IMR-90 (cell line): ENCODE results near the gene TBC1D22A. TPM values are rescaled to one million over a fixed set of nuclear protein-coding genes. Genes with fewer than 3 reads are reported as not detected.
A peak's percentile ranks its signal among the peaks of the same experiment; 100 is the strongest.

Source experiments
- ATAC-seq: fragments of 200-7000 bp; cut with Tn5 transposase; 2 replicates; pipeline ENCODE4 v1.9.1; 2020; ENCODE audit warnings: low read depth, mild to moderate bottlenecking, moderate library complexity
- BruUV-seq: library from RNA; stranded (reverse); fragments of 400-500 nt; replicated peaks from 2 replicates; lab custom pipeline; 2021; lab: Mats Ljungman, UMichigan
- CTCF ChIA-PET: fragments of 300-600 bp; formaldehyde crosslinking; extraction: SDS; loops from one replicate; lab custom pipeline; 2021; ENCODE audit warnings: antibody characterized with exemption; lab: Yijun Ruan, JAX
- POLR2A ChIA-PET: fragments of 300-600 bp; sonication (Branson Sonifier 250); formaldehyde crosslinking; loops from one replicate; lab custom pipeline; 2022; ENCODE audit warnings: antibody characterized with exemption; ENCODE audit not compliant: unreplicated experiment; lab: Charles Lee
- DNase-seq: peaks from one replicate; pipeline ENCODE4 v3.0.0; 2013
- H2AFZ ChIP-seq: replicated peaks from 2 replicates; pipeline ENCODE3; 2013; ENCODE audit warnings: low read length, mild to moderate bottlenecking; ENCODE audit not compliant: poor library complexity
- H2AK5ac ChIP-seq: 2 replicates; pipeline ENCODE4 v1.6.1; 2013; ENCODE audit warnings: low read depth, low read length, inconsistent platforms
- H2AK9ac ChIP-seq: replicated peaks from 2 replicates; pipeline ENCODE3; 2013; ENCODE audit warnings: mild to moderate bottlenecking, low read depth, low read length, moderate library complexity; ENCODE audit not compliant: poor library complexity
- H2BK120ac ChIP-seq: 2 replicates; pipeline ENCODE4 v1.6.1; 2013; ENCODE audit warnings: low read depth, low read length, inconsistent platforms
- H2BK15ac ChIP-seq: 3 replicates; pipeline ENCODE4 v1.6.1; 2013; ENCODE audit warnings: low read depth, low read length, inconsistent platforms
- H2BK20ac ChIP-seq: 2 replicates; pipeline ENCODE4 v1.6.1; 2013; ENCODE audit warnings: low read depth, mild to moderate bottlenecking, inconsistent platforms, low read length, moderate library complexity
- H2BK5ac ChIP-seq: 2 replicates; pipeline ENCODE4 v1.6.1; 2013; ENCODE audit warnings: mild to moderate bottlenecking, low read depth, low read length, inconsistent platforms; ENCODE audit not compliant: poor library complexity, severe bottlenecking
- H3K14ac ChIP-seq: replicated peaks from 2 replicates; pipeline ENCODE4 v1.6.1; 2013; ENCODE audit warnings: low read depth, low read length, inconsistent platforms
- H3K18ac ChIP-seq: 2 replicates; pipeline ENCODE4 v1.6.1; 2013; ENCODE audit warnings: low read depth, low read length, control low read depth
- H3K23ac ChIP-seq: 2 replicates; pipeline ENCODE4 v1.6.1; 2013; ENCODE audit warnings: low read depth, low read length, inconsistent platforms
- H3K27ac ChIP-seq: 2 replicates; pipeline ENCODE4 v1.5.1; 2013; ENCODE audit warnings: mild to moderate bottlenecking, control low read depth, low read length; ENCODE audit not compliant: insufficient read depth
- H3K27me3 ChIP-seq: 2 replicates; pipeline ENCODE4 v1.6.1; 2013; ENCODE audit warnings: low read length; ENCODE audit not compliant: control insufficient read depth, insufficient read depth
- H3K36me3 ChIP-seq: 2 replicates; pipeline ENCODE4 v1.6.1; 2013; ENCODE audit warnings: low read length, mixed read lengths; ENCODE audit not compliant: control insufficient read depth, insufficient read depth
- H3K4ac ChIP-seq: 2 replicates; pipeline ENCODE4 v1.6.1; 2013; ENCODE audit warnings: low read depth, low read length, inconsistent platforms
- H3K4me1 ChIP-seq: 2 replicates; pipeline ENCODE4 v1.6.1; 2013; ENCODE audit warnings: low read length, mixed read lengths; ENCODE audit not compliant: control insufficient read depth, insufficient read depth
- H3K4me2 ChIP-seq: 2 replicates; pipeline ENCODE4 v1.6.1; 2013; ENCODE audit warnings: low read depth, mild to moderate bottlenecking, control low read depth, low read length, moderate library complexity
- H3K4me3 ChIP-seq: 2 replicates; pipeline ENCODE4 v1.5.1; 2013; ENCODE audit warnings: low read depth, mild to moderate bottlenecking, control low read depth, low read length, moderate library complexity; ENCODE audit not compliant: insufficient read depth
- H3K56ac ChIP-seq: 2 replicates; pipeline ENCODE4 v1.6.1; 2013; ENCODE audit warnings: low read length, inconsistent platforms; ENCODE audit not compliant: insufficient read depth; ENCODE audit errors: extremely low read depth
- H3K79me1 ChIP-seq, 2 experiments: 2 replicates each; pipeline ENCODE4 v1.6.1; 2013; ENCODE audit warnings: low read length in 2 of 2, inconsistent platforms in 1 of 2, low read depth in 1 of 2
- H3K9ac ChIP-seq: 2 replicates; pipeline ENCODE4 v1.6.1; 2013; ENCODE audit warnings: low read depth, low read length, control low read depth
- H3K9me1 ChIP-seq: 2 replicates; pipeline ENCODE4 v1.6.1; 2013; ENCODE audit warnings: low read length, inconsistent platforms; ENCODE audit not compliant: insufficient read depth
- H3K9me3 ChIP-seq: 2 replicates; pipeline ENCODE4 v1.6.1; 2013; ENCODE audit warnings: low read length; ENCODE audit not compliant: control insufficient read depth, insufficient read depth
- H4K20me1 ChIP-seq: 2 replicates; pipeline ENCODE4 v1.6.1; 2013; ENCODE audit warnings: low read length, inconsistent platforms; ENCODE audit not compliant: insufficient read depth
- H4K5ac ChIP-seq: 2 replicates; pipeline ENCODE4 v1.6.1; 2013; ENCODE audit warnings: mild to moderate bottlenecking, low read depth, low read length, control low read depth
- H4K8ac ChIP-seq, 2 experiments: 2 replicates each; pipeline ENCODE4 v1.6.1; 2013; ENCODE audit warnings: low read depth in 2 of 2, low read length in 2 of 2, control low read depth in 1 of 2, inconsistent platforms in 1 of 2
- H4K91ac ChIP-seq: 2 replicates; pipeline ENCODE4 v1.6.1; 2013; ENCODE audit warnings: low read depth, low read length, inconsistent platforms; ENCODE audit not compliant: insufficient read depth
- FOS ChIP-seq: fragments of 150-350 bp; IDR thresholded peaks from 2 replicates; pipeline ENCODE4 v1.6.1; 2016; ENCODE audit warnings: low read depth, low read length
- NFE2L2 ChIP-seq: fragments of 150-350 bp; IDR thresholded peaks from 2 replicates; pipeline ENCODE4 v1.6.1; 2016; ENCODE audit warnings: low read depth, mild to moderate bottlenecking, low read length
- WGBS, 2 experiments: methylation state at CpG; one replicate each; pipeline versions ENCODE4 v1.1.5 to v1.1.7; 2013; ENCODE audit warnings: missing lambda C conversion rate in 2 of 2; ENCODE audit not compliant: insufficient read length in 1 of 2; ENCODE audit errors: extremely low coverage in 2 of 2; 5-methylcytosine and 5-hydroxymethylcytosine counted together
- dilution Hi-C: fragments of 300-500 bp; cut with HindIII; formaldehyde crosslinking; loops from one replicate; pipeline ENCODE4 v1.14.3; 2018; ENCODE audit warnings: low sequenced_read_pairs; ENCODE audit not compliant: unreplicated experiment
- in situ Hi-C: fragments of 300-500 bp; cut with MboI; formaldehyde crosslinking; loops from 3 replicates; pipeline ENCODE4 v1.14.3; 2019; ENCODE audit warnings: low sequenced_read_pairs, inconsistent platforms, mixed read lengths
- intact Hi-C: fragments of 100-400 bp; cut with micrococcal nuclease; formaldehyde crosslinking; loops from 2 replicates; pipeline ENCODE4 v1.10.0; 2022
- polyA plus RNA-seq, 3 experiments: library from polyadenylated mRNA; depleted of rRNA; stranded (reverse); fragments of >200 nt; gene quantifications; 2 replicates each; pipeline ENCODE4 v1.2.3, GENCODE V29; 2012; ENCODE audit warnings: low replicate concordance in 1 of 3
- total RNA-seq: library from RNA; depleted of rRNA; stranded (reverse); fragments of >200 nt; gene quantifications from 2 replicates; pipeline ENCODE4 v1.2.3, GENCODE V29; 2012

Gene TBC1D22A
- total and polyA plus RNA-seq, 2 of the 4 experiments (the other 2 are of a cell fraction), result 9.0 to 16.7 TPM

GRCh38 chr22:46864314-46865051, 102.0 kb downstream of the TBC1D22A start:
- no peak overlapping the region for H2BK20ac ChIP-seq
- H3K4me2 ChIP-seq, result no peak overlapping the region
- H3K4ac ChIP-seq, result no peak overlapping the region
- H3K79me1 ChIP-seq, result peaks cover 16 to 52% of the 10 kb centered on the region in 2 experiments; a peak in 3 of 4 replicates
- no CpG with 5 or more reads among the region's 10 CpGs for WGBS, 2 experiments
- H2AK9ac ChIP-seq, result peak overlapping the region; percentile 39
- no peak overlapping the region for H3K56ac ChIP-seq
- no peaks in the 10 kb centered on the region for H3K27me3 ChIP-seq
- peaks cover 2% of the 10 kb centered on the region; the same call in 1 of the 2 replicates for H3K4me1 ChIP-seq
- no peak for ATAC-seq
- peaks cover 27% of the 10 kb centered on the region for H4K20me1 ChIP-seq
- H4K8ac ChIP-seq, result no peak overlapping the region
- no peak overlapping the region for H2BK120ac ChIP-seq
- no peaks in the 10 kb centered on the region for H3K36me3 ChIP-seq
- no peak overlapping the region for H2AFZ ChIP-seq
- DNase-seq, result no peak
- H3K9me1 ChIP-seq, result peaks cover 19% of the 10 kb centered on the region
- H3K14ac ChIP-seq, result no peak overlapping the region
- no peak overlapping the region for H2BK5ac ChIP-seq
- TF ChIP-seq NFE2L2 (no peak), FOS (no peak)
- no peak overlapping the region; the same call in 2 of the 3 replicates for H2BK15ac ChIP-seq
- intact Hi-C loops, result no loop called here
- ChIA-PET POLR2A (no interaction called here), CTCF (interaction anchor here (0.7 kb wide), 1 partner anchor 268 kb away, joined by 3 read pairs; no protein-coding TSS in a partner anchor)
- H4K5ac ChIP-seq, result no peak overlapping the region
- H3K18ac ChIP-seq, result no peak overlapping the region
- no TSS peak for BruUV-seq
- no peak overlapping the region for H4K91ac ChIP-seq
- H3K4me3 ChIP-seq, result no peak overlapping the region
- no peaks in the 10 kb centered on the region for H3K9me3 ChIP-seq
- H2AK5ac ChIP-seq, result no peak overlapping the region
- H3K23ac ChIP-seq, result no peak overlapping the region
- in situ Hi-C loops, result no loop called here
- H3K27ac ChIP-seq, result no peak overlapping the region
- dilution Hi-C loops, result no loop called here
- no peak overlapping the region for H3K9ac ChIP-seq
